Gastroesophageal sphincter (tissue), 4 donors: ENCODE results near the gene HOXA10. TPM values are rescaled to one million over a fixed set of nuclear protein-coding genes. Genes with fewer than 3 reads are reported as not detected.
A peak's percentile ranks its signal among the peaks of the same experiment; 100 is the strongest.

Experiments
- ATAC-seq: fragments of 150-250 bp; one replicate; pipeline ENCODE4 v1.9.1; 2016; ENCODE audit warnings: mild to moderate bottlenecking, moderate library complexity
- H3K27ac ChIP-seq, 4 donors: fragments of 200-600 bp; sonication (generic) in 3 of 4; 1 replicate in 3 of 4; 2 replicates in 1 of 4; pipeline ENCODE4 v1.5.1; 2016 to 2019
- H3K27me3 ChIP-seq: fragments of 200-600 bp; sonication (generic); one replicate; pipeline ENCODE4 v1.5.1; 2019
- H3K36me3 ChIP-seq, 2 donors: fragments of 200-600 bp; sonication (generic); one replicate each; pipeline ENCODE4 v1.5.1; 2019; ENCODE audit warnings: control low read depth in 1 of 2
- H3K4me1 ChIP-seq, 3 donors: fragments of 200-600 bp; sonication (generic); 1 replicate in 2 of 3; 2 replicates in 1 of 3; pipeline ENCODE4 v1.5.1; 2016 to 2019; ENCODE audit warnings: control low read depth in 2 of 3
- H3K4me3 ChIP-seq, 2 donors: fragments of 200-600 bp; sonication (generic); one replicate each; pipeline ENCODE4 v1.5.1; 2019; ENCODE audit warnings: mild to moderate bottlenecking in 1 of 2, moderate library complexity in 1 of 2
- H3K9me3 ChIP-seq, 3 donors: fragments of 200-600 bp; sonication (generic); one replicate each; pipeline ENCODE4 v1.5.1; 2017 to 2019; ENCODE audit warnings: control low read depth in 2 of 3
- CTCF ChIP-seq, 4 experiments: fragments of 200-600 bp in 2 of 4; fragments of 450-650 bp in 2 of 4; sonication (generic) in 1 of 4; IDR thresholded peaks; one replicate each; pipeline ENCODE4 v1.5.1; 2017 to 2019; ENCODE audit warnings: antibody characterized with exemption in 4 of 4, mild to moderate bottlenecking in 2 of 4, moderate library complexity in 2 of 4
- EP300 ChIP-seq: sonication (generic); formaldehyde crosslinking; IDR thresholded peaks from one replicate; pipeline ENCODE4 v1.6.1; 2017; ENCODE audit warnings: antibody characterized with exemption, mild to moderate bottlenecking
- POLR2A ChIP-seq, 2 donors: fragments of 450-650 bp; IDR thresholded peaks; one replicate each; pipeline ENCODE4 v1.6.1; 2017; ENCODE audit warnings: antibody characterized with exemption in 2 of 2, mild to moderate bottlenecking in 2 of 2, moderate library complexity in 1 of 2
- POLR2AphosphoS5 ChIP-seq: sonication (generic); formaldehyde crosslinking; IDR thresholded peaks from one replicate; pipeline ENCODE4 v1.6.1; 2017; ENCODE audit warnings: antibody characterized with exemption
- WGBS, 2 donors: methylation state at CpG; one replicate each; pipeline ENCODE4 v1.1.5; 2018; ENCODE audit warnings: low coverage in 1 of 2; 5-methylcytosine and 5-hydroxymethylcytosine counted together
- total RNA-seq, 4 donors: library from RNA; depleted of rRNA; stranded (reverse); fragments of >200 nt; gene quantifications; one replicate each; pipeline ENCODE4 v1.1.0, GENCODE V29; 2016

Gene HOXA10
- total RNA-seq, result under 1 TPM in 1 of 4 donors, not detected in 3; 0.67 TPM

GRCh38 chr7:27173956-27174873, at the start of gene HOXA10:
Gene HOXA10, minus strand, starts transcription at chr7:27174320. Its CDS starts 14 bp downstream, at chr7:27174306.
- H3K27me3 ChIP-seq, result peaks cover 100% of the 10 kb centered on the region
- 10 to 60% methylated on average over 1 to 15 of the region's 82 CpGs for WGBS, 2 donors
- no peak for ATAC-seq

GRCh38 chr7:27221201-27221797, 47.2 kb upstream of the HOXA10 start:
- Histone ChIP-seq H3K27me3 (peaks cover 99% of the 10 kb centered on the region), H3K4me1 (peaks cover 0 to 14% (median 0%) of the 10 kb centered on the region in 3 donors), H3K4me3 (no peak overlapping the region), H3K9me3 (no peaks in the 10 kb centered on the region), H3K36me3 (no peaks in the 10 kb centered on the region), H3K27ac (no peak overlapping the region)
- WGBS, 2 donors, result 94 to 100% methylated on average over 1 to 2 of the region's 3 CpGs
- TF ChIP-seq POLR2AphosphoS5 (no peak), EP300 (no peak)
- ATAC-seq, result no peak

More at GRCh38 chr7:27173956-27174873, at the start of gene HOXA10:
- H3K9me3 ChIP-seq, result no peaks in the 10 kb centered on the region
- no peak for TF ChIP-seq POLR2AphosphoS5
- TF ChIP-seq POLR2A (IDR thresholded peaks at IDR 0.05), result no peak
- TF ChIP-seq EP300, result no peak
- no peak for TF ChIP-seq CTCF (IDR thresholded peaks at IDR 0.05)
- peaks cover 0 to 36% (median 24%) of the 10 kb centered on the region in 3 donors for H3K4me1 ChIP-seq
- peak within 1 kb of the TSS; percentile 1 to 52 for H3K4me3 ChIP-seq
- H3K36me3 ChIP-seq, result no peaks in the 10 kb centered on the region
- no peak within 1 kb of the TSS for H3K27ac ChIP-seq

GRCh38 chr7:27220440-27220955, 46.4 kb upstream of the HOXA10 start:
- Histone ChIP-seq H3K4me1 (peaks cover 0 to 12% (median 0%) of the 10 kb centered on the region in 3 donors), H3K9me3 (no peaks in the 10 kb centered on the region), H3K27me3 (peaks cover 99% of the 10 kb centered on the region), H3K4me3 (no peak overlapping the region), H3K27ac (no peak overlapping the region), H3K36me3 (no peaks in the 10 kb centered on the region)
- 41 to 100% methylated on average over 1 to 5 of the region's 45 CpGs for WGBS, 2 donors
- ATAC-seq, result no peak
- TF ChIP-seq EP300 (no peak), CTCF (IDR thresholded peaks at IDR 0.05) (no peak), POLR2AphosphoS5 (no peak), POLR2A (IDR thresholded peaks at IDR 0.05) (no peak)

DNA sequence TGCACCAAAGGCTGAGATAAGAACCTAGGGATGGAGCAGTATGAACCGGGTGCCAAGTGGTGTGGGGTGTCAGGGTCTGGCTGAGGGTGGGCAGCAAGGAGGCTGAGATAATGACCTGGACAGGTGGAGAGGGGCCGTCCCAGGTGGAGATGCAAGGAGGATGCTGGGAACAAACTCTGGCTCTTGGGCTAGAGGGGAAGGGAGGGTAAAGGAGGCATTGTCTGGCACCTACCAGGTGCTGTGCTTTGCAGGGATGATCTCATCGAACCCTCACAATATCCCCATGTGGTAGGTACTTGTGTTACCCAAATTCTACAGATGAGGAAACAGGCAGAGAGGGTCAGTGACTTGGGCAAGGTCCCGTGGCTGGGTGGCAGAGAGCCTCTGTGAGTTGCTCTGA, 45.7 kb upstream of the HOXA10 start:
- WGBS, 2 donors, result 83 to 90% methylated on average over 1 to 2 of the region's 4 CpGs
- no peak for TF ChIP-seq CTCF (IDR thresholded peaks at IDR 0.05)
- TF ChIP-seq POLR2A (IDR thresholded peaks at IDR 0.05), result no peak
- no peak for TF ChIP-seq POLR2AphosphoS5
- TF ChIP-seq EP300, result no peak
- no peak overlapping the region for H3K27ac ChIP-seq
- H3K4me3 ChIP-seq, result no peak overlapping the region
- no peaks in the 10 kb centered on the region for H3K9me3 ChIP-seq
- ATAC-seq, result no peak
- peaks cover 99% of the 10 kb centered on the region for H3K27me3 ChIP-seq
- H3K36me3 ChIP-seq, result no peaks in the 10 kb centered on the region
- H3K4me1 ChIP-seq, result peaks cover 0 to 6% (median 0%) of the 10 kb centered on the region in 3 donors

DNA sequence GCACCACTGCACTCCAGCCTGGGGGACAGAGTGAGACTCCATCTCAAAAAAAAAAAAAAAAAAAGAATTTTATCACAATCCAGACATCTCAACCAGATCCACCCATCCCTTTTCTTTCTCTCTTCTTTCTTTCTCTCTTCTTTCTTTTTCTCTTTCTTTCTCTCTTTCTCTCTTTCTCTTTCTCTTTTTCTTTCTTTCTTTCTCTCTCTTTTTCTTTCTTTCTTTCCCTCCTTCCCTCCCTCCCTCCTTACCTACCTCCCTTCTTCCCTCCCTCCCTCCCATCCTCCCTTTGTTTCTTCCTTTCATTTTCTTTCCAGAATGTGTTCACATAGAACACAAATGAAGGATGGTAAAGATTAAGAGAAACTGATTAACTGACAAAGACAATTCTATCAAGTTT, 43.8 kb upstream of the HOXA10 start:
- Histone ChIP-seq H3K36me3 (no peaks in the 10 kb centered on the region), H3K4me3 (no peak overlapping the region), H3K27me3 (peaks cover 99% of the 10 kb centered on the region), H3K27ac (no peak overlapping the region), H3K4me1 (peaks cover 0 to 16% (median 4%) of the 10 kb centered on the region in 3 donors), H3K9me3 (no peaks in the 10 kb centered on the region)
- no peak for ATAC-seq
- TF ChIP-seq CTCF (IDR thresholded peaks at IDR 0.05) (no peak), EP300 (no peak), POLR2AphosphoS5 (no peak), POLR2A (IDR thresholded peaks at IDR 0.05) (no peak)
